ENCODE results near the gene CENPP.
A peak's percentile ranks its signal among the peaks of the same experiment; 100 is the strongest.

Gene CENPP

GRCh38 chr9:92480291-92480771, 154.6 kb downstream of the CENPP start:
- ChIA-PET POLR2A (ENCODE audit: low non-redundant PET) (no interaction called here), CTCF (interaction anchor here (0.7 to 1.1 kb wide), 2 partner anchors 137 to 451 kb away, joined by 3 to 5 read pairs; no protein-coding TSS in a partner anchor)
- no peak for TF ChIP-seq CTCF (conservative IDR thresholded peaks at IDR 0.05; ENCODE audit: low read depth)
- DNase-seq (ENCODE audit: low spot score) = no peak
- no peak overlapping the region for H3K27ac ChIP-seq

- H3K27ac ChIP-seq = no peak overlapping the region
- ChIA-PET POLR2A (ENCODE audit: low non-redundant PET) (no interaction called here), CTCF (interaction anchor here (0.6 to 1.1 kb wide), 3 partner anchors 16 to 137 kb away, joined by 3 to 5 read pairs (median 3); no protein-coding TSS in a partner anchor)
- TF ChIP-seq CTCF (conservative IDR thresholded peaks at IDR 0.05; ENCODE audit: low read depth) = no peak
- DNase-seq (ENCODE audit: low spot score) = peak; percentile 82
Observed at GRCh38 chr9:92480986-92481633, 155.4 kb downstream of the CENPP start.

- DNase-seq (ENCODE audit: low spot score) = no peak
- no peak within 1 kb of the TSS for H3K27ac ChIP-seq
- no peak for TF ChIP-seq CTCF (conservative IDR thresholded peaks at IDR 0.05; ENCODE audit: low read depth)
- POLR2A ChIA-PET (ENCODE audit: low non-redundant PET) = interaction anchor here (0.6 kb wide), 1 partner anchor 14 kb away, joined by 8 read pairs; no protein-coding TSS in a partner anchor
- CTCF ChIA-PET = no interaction called here
Observed at GRCh38 chr9:92482329-92482728, 156.6 kb downstream of the CENPP start, which contains the start of gene ASPN. TSS of gene ASPN (minus strand) at chr9:92482506.

- POLR2A ChIA-PET (ENCODE audit: low non-redundant PET) = interaction anchor here (0.6 kb wide), 1 partner anchor 14 kb away, joined by 8 read pairs; no protein-coding TSS in a partner anchor
- H3K27ac ChIP-seq = no peak overlapping the region
- DNase-seq (ENCODE audit: low spot score) = no peak
- CTCF ChIA-PET = no interaction called here
- TF ChIP-seq CTCF (conservative IDR thresholded peaks at IDR 0.05; ENCODE audit: low read depth) = no peak
Observed at GRCh38 chr9:92482805-92483204, 157.1 kb downstream of the CENPP start.

- no peak for DNase-seq (ENCODE audit: low spot score)
- TF ChIP-seq CTCF (conservative IDR thresholded peaks at IDR 0.05; ENCODE audit: low read depth) = no peak
- no peak overlapping the region for H3K27ac ChIP-seq
- POLR2A ChIA-PET (ENCODE audit: low non-redundant PET) = no interaction called here
- CTCF ChIA-PET = no interaction called here
Observed at GRCh38 chr9:92483627-92484545, 158.1 kb downstream of the CENPP start.

- ChIA-PET CTCF (no interaction called here), POLR2A (ENCODE audit: low non-redundant PET) (no interaction called here)
- TF ChIP-seq CTCF (conservative IDR thresholded peaks at IDR 0.05; ENCODE audit: low read depth) = no peak
- no peak for DNase-seq (ENCODE audit: low spot score)
- H3K27ac ChIP-seq = no peak overlapping the region
Observed at GRCh38 chr9:92484563-92484962, 158.8 kb downstream of the CENPP start.
